ENCODE measurements around the gene POLDIP2. TPM values are rescaled to one million over a fixed set of nuclear protein-coding genes. Genes with fewer than 3 reads are reported as not detected.

The POLDIP2 gene
- total and polyA plus RNA-seq, 2 donors (not counting 1 experiment from before 2014, with no cell fraction given): 79.3 to 89.2 TPM

DNA sequence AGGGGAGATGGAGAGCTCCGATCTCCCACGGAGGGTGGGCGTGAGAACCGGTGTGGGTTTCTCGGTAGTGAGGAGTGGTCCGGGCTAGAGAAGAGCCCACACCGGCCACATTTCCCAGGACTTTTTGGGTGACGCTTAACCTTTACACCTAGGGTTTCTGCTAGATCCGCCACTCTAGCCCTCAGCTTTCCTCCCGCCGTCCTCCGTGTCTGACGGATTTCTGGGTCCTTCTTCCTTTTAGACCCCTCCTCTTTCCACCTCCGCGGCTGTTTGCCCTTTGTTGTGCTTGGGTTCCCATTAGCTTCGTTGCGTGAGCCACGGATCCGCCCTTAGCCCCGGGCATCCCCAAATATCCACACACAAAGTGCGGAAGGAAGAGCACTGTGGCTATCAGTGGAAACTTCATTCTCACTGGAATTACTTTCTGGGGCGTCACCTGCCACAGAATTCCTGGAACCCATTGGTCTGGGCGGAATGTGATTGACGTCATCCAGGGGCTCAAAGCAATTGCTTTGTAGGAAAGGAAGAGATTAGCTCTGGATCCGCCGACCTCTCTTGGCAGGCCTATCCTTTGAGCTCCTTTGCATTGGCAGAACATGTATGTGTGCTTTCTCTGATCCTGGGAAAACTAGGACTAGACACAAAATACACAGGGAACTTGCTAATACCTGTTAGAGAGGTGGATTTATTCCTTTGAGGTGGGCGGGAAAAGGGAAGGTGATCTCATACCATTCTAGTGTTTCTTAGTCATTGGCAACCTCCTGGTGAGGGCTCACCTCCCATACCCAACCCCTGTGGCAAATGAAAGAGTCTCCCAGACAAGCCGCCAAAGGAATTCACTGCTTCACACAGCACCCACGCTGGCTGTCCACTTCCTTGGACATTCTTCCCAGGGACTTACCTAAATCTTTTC is 21.1 kb downstream of the POLDIP2 start:
- H3K4me2 ChIP-seq (ENCODE audit: extremely low read depth, insufficient read depth, low read length): peak overlapping the region; percentile 89
- no peaks in the 10 kb centered on the region for H3K27me3 ChIP-seq (ENCODE audit: control insufficient read depth, insufficient read depth, low read length)
- H3K27ac ChIP-seq (ENCODE audit: insufficient read depth, low read length): peak overlapping the region; percentile 99
- H3K36me3 ChIP-seq (ENCODE audit: control insufficient read depth, insufficient read depth, low read length): peaks cover 10% of the 10 kb centered on the region
- peak; percentile 71 to 96 for DNase-seq (ENCODE audit: low read depth in 2 of 2)
- peak overlapping the region; percentile 95 for H3K9ac ChIP-seq (ENCODE audit: insufficient read depth, low read length)
- H3K4me1 ChIP-seq (ENCODE audit: control insufficient read depth, extremely low read depth, insufficient read depth, low read length): peaks cover 17% of the 10 kb centered on the region
- peaks cover 50% of the 10 kb centered on the region for H3K79me2 ChIP-seq (ENCODE audit: control insufficient read depth, insufficient read depth, low read length)
- TF ChIP-seq, protein P1, sequence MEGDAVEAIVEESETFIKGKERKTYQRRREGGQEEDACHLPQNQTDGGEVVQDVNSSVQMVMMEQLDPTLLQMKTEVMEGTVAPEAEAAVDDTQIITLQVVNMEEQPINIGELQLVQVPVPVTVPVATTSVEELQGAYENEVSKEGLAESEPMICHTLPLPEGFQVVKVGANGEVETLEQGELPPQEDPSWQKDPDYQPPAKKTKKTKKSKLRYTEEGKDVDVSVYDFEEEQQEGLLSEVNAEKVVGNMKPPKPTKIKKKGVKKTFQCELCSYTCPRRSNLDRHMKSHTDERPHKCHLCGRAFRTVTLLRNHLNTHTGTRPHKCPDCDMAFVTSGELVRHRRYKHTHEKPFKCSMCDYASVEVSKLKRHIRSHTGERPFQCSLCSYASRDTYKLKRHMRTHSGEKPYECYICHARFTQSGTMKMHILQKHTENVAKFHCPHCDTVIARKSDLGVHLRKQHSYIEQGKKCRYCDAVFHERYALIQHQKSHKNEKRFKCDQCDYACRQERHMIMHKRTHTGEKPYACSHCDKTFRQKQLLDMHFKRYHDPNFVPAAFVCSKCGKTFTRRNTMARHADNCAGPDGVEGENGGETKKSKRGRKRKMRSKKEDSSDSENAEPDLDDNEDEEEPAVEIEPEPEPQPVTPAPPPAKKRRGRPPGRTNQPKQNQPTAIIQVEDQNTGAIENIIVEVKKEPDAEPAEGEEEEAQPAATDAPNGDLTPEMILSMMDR (conservative IDR thresholded peaks at IDR 0.05 in 1 of 2, IDR thresholded peaks at IDR 0.05 in 1 of 2; ENCODE audit: low read depth in 1 of 2, low read length in 2 of 2): no peak
- peak overlapping the region; percentile 60 for H2AFZ ChIP-seq (ENCODE audit: low read length)
- H4K20me1 ChIP-seq (ENCODE audit: control insufficient read depth, extremely low read depth, insufficient read depth, low read length): no peaks in the 10 kb centered on the region
- H3K9me3 ChIP-seq (ENCODE audit: control insufficient read depth, insufficient read depth, low read depth, low read length): no peaks in the 10 kb centered on the region
- H3K4me3 ChIP-seq (replicated peaks in 1 of 4; ENCODE audit: control extremely low read depth in 1 of 4, insufficient read depth in 1 of 4, low read depth in 3 of 4, low read length in 4 of 4): peak overlapping the region; percentile 85 to 99 (median 96)

DNA sequence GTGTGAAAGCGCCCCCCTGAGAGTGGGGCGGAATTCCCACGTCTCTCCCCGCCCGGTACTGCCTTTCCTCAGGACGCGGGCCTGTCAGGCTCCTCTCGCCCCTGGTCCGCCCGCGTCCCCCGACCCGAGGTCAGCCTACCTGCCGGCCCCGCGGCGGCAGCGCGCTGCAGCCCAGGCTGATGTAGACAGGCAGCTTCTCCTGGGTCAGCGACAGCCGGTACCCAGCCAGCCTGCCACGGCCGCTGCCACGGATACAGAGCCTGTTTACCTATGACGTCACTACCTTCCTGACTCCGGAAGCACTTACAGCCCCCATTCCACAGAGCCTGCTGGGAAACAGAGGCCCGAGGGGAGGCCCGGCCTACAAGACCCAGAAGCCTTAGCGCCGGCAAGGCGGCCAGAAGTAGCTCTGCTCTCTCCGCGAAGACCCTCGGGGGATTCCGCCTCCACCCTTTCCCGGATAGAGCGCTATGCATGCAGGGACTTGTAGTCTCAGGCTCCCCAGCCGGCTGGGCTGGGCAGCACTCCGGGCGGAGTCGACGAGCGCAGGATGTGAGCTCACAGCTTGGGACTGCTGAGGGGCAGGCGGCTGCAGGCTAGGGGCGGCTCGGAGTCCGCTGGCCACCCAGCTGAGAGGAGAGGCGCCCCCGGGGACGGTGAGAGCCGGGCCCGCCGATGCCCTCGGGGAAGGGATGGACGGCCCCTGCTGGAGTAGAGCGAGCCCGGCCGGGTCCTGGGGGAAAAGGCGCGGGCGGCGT is 21.9 kb downstream of the POLDIP2 start, which contains the start of the genes IFT20 and TNFAIP1:
Gene IFT20, minus strand, starts transcription at position 272 of the 758 bp plus-strand sequence. CDS start 3,487 bp downstream, outside the sequence.
Gene TNFAIP1, plus strand, starts transcription at position 561 of the 758 bp plus-strand sequence. CDS start 3,761 bp downstream, outside the sequence.
- Histone ChIP-seq H3K9ac (ENCODE audit: insufficient read depth, low read length) (peak within 1 kb of the TSS; percentile 95), H4K20me1 (ENCODE audit: control insufficient read depth, extremely low read depth, insufficient read depth, low read length) (no peaks in the 10 kb centered on the region), H3K4me3 (replicated peaks in 1 of 4; ENCODE audit: control extremely low read depth in 1 of 4, insufficient read depth in 1 of 4, low read depth in 3 of 4, low read length in 4 of 4) (peak within 1 kb of the TSS; percentile 88 to 99 (median 96)), H3K79me2 (ENCODE audit: control insufficient read depth, insufficient read depth, low read length) (peaks cover 50% of the 10 kb centered on the region), H2AFZ (ENCODE audit: low read length) (peak within 1 kb of the TSS; percentile 60), H3K36me3 (ENCODE audit: control insufficient read depth, insufficient read depth, low read length) (peaks cover 11% of the 10 kb centered on the region), H3K27ac (ENCODE audit: insufficient read depth, low read length) (peak within 1 kb of the TSS; percentile 99), H3K4me1 (ENCODE audit: control insufficient read depth, extremely low read depth, insufficient read depth, low read length) (peaks cover 17% of the 10 kb centered on the region), H3K9me3 (ENCODE audit: control insufficient read depth, insufficient read depth, low read depth, low read length) (no peaks in the 10 kb centered on the region), H3K27me3 (ENCODE audit: control insufficient read depth, insufficient read depth, low read length) (no peaks in the 10 kb centered on the region), H3K4me2 (ENCODE audit: extremely low read depth, insufficient read depth, low read length) (peak within 1 kb of the TSS; percentile 100)
- DNase-seq (ENCODE audit: low read depth in 2 of 2): peak; percentile 100
- no peak for TF ChIP-seq EZH2 (IDR thresholded peaks at IDR 0.05; ENCODE audit: low read length, missing control alignments)
- TF ChIP-seq, protein P1 (conservative IDR thresholded peaks at IDR 0.05 in 1 of 2, IDR thresholded peaks at IDR 0.05 in 1 of 2; ENCODE audit: low read depth in 1 of 2, low read length in 2 of 2): no peak

Measured in fibroblast of lung (primary cell).